H9 (cell line): ENCODE results near the gene CFAP43. TPM values are rescaled to one million over a fixed set of nuclear protein-coding genes. Genes with fewer than 3 reads are reported as not detected.

Experiments used
- DNase-seq: peaks from one replicate; pipeline ENCODE4 v3.0.0-alpha.2; 2017
- H2AFZ ChIP-seq: one replicate; pipeline ENCODE4 v1.6.1; 2013; ENCODE audit warnings: mild to moderate bottlenecking, low read length, control low read depth, moderate library complexity
- H2AK5ac ChIP-seq: 2 replicates; pipeline ENCODE4 v1.6.1; 2013; ENCODE audit warnings: low read length, control low read depth, mixed read lengths; ENCODE audit not compliant: insufficient read length
- H2BK120ac ChIP-seq: one replicate; pipeline ENCODE4 v1.6.1; 2013; ENCODE audit warnings: low read depth, mild to moderate bottlenecking, low read length, control low read depth, inconsistent platforms; ENCODE audit not compliant: poor library complexity, severe bottlenecking
- H2BK12ac ChIP-seq: 2 replicates; pipeline ENCODE4 v1.6.1; 2013; ENCODE audit warnings: low read length, control low read depth, mixed read lengths, low read depth; ENCODE audit not compliant: insufficient read length
- H2BK15ac ChIP-seq: 2 replicates; pipeline ENCODE4 v1.6.1; 2013; ENCODE audit warnings: low read depth, low read length, control low read depth
- H2BK20ac ChIP-seq: one replicate; pipeline ENCODE4 v1.6.1; 2013; ENCODE audit warnings: low read depth, mild to moderate bottlenecking, low read length, control low read depth, inconsistent platforms; ENCODE audit not compliant: poor library complexity, severe bottlenecking
- H2BK5ac ChIP-seq: 2 replicates; pipeline ENCODE4 v1.6.1; 2013; ENCODE audit warnings: low read length, control low read depth, mixed read lengths; ENCODE audit not compliant: insufficient read length
- H3K14ac ChIP-seq: 2 replicates; pipeline ENCODE4 v1.6.1; 2013; ENCODE audit warnings: low read length, control low read depth; ENCODE audit not compliant: insufficient read depth
- H3K18ac ChIP-seq: 2 replicates; pipeline ENCODE4 v1.6.1; 2013; ENCODE audit warnings: low read depth, mild to moderate bottlenecking, mixed read lengths, low read length, control low read depth; ENCODE audit not compliant: insufficient read length
- H3K23ac ChIP-seq: 2 replicates; pipeline ENCODE4 v1.6.1; 2013; ENCODE audit warnings: low read length, control low read depth, mixed read lengths, low read depth; ENCODE audit not compliant: insufficient read length
- H3K23me2 ChIP-seq: 2 replicates; pipeline ENCODE4 v1.6.1; 2013; ENCODE audit warnings: low read depth, mild to moderate bottlenecking, mixed read lengths, low read length, control low read depth; ENCODE audit not compliant: insufficient read length, poor library complexity, severe bottlenecking
- H3K27ac ChIP-seq: 2 replicates; pipeline ENCODE4 v1.5.1; 2013; ENCODE audit warnings: low read length, control low read depth, mixed read lengths, low read depth; ENCODE audit not compliant: insufficient read length
- H3K27me3 ChIP-seq: 2 replicates; pipeline ENCODE4 v1.6.1; 2013; ENCODE audit warnings: low read length, control low read depth, inconsistent platforms; ENCODE audit not compliant: insufficient read depth
- H3K4ac ChIP-seq: 2 replicates; pipeline ENCODE4 v1.6.1; 2013; ENCODE audit warnings: low read depth, mild to moderate bottlenecking, control low read depth, inconsistent platforms, low read length, moderate library complexity
- H3K4me1 ChIP-seq: 2 replicates; pipeline ENCODE4 v1.6.1; 2013; ENCODE audit warnings: low read length, control low read depth, inconsistent platforms; ENCODE audit not compliant: insufficient read depth
- H3K4me2 ChIP-seq: 2 replicates; pipeline ENCODE4 v1.6.1; 2013; ENCODE audit warnings: low read length, control low read depth, mixed read lengths; ENCODE audit not compliant: insufficient read length, insufficient read depth
- H3K56ac ChIP-seq: 2 replicates; pipeline ENCODE4 v1.6.1; 2013; ENCODE audit warnings: low read depth, mild to moderate bottlenecking, mixed read lengths, low read length, control low read depth; ENCODE audit not compliant: insufficient read length
- H3K79me1 ChIP-seq: 2 replicates; pipeline ENCODE4 v1.6.1; 2013; ENCODE audit warnings: low read depth, mild to moderate bottlenecking, moderate library complexity, low read length, control low read depth, inconsistent platforms; ENCODE audit not compliant: insufficient read depth, poor library complexity, severe bottlenecking
- H3K79me2 ChIP-seq: 2 replicates; pipeline ENCODE4 v1.6.1; 2013; ENCODE audit warnings: low read length, control low read depth, inconsistent platforms; ENCODE audit not compliant: insufficient read depth
- H3K9ac ChIP-seq: 2 replicates; pipeline ENCODE4 v1.6.1; 2013; ENCODE audit warnings: low read length, control low read depth, mixed read lengths; ENCODE audit not compliant: insufficient read length; ENCODE audit errors: extremely low read depth
- H3K9me3 ChIP-seq: one replicate; pipeline ENCODE4 v1.6.1; 2013; ENCODE audit warnings: low read depth, low read length, inconsistent platforms; ENCODE audit not compliant: control insufficient read depth
- H3T11ph ChIP-seq: one replicate; pipeline ENCODE4 v1.6.1; 2013; ENCODE audit warnings: mild to moderate bottlenecking, low read length, control low read depth, inconsistent platforms
- H4K20me1 ChIP-seq: one replicate; pipeline ENCODE4 v1.6.1; 2013; ENCODE audit not compliant: control insufficient read depth, insufficient read length, insufficient read depth
- H4K5ac ChIP-seq: 2 replicates; pipeline ENCODE4 v1.6.1; 2013; ENCODE audit warnings: low read depth, mild to moderate bottlenecking, mixed read lengths, low read length, control low read depth; ENCODE audit not compliant: insufficient read length
- H4K8ac ChIP-seq: replicated peaks from 2 replicates; pipeline ENCODE4 v1.6.1; 2013; ENCODE audit warnings: low read length, control low read depth, mixed read lengths, low read depth; ENCODE audit not compliant: insufficient read length
- H4K91ac ChIP-seq: 2 replicates; pipeline ENCODE4 v1.6.1; 2013; ENCODE audit warnings: low read depth, mild to moderate bottlenecking, moderate library complexity, mixed read lengths, low read length, control low read depth; ENCODE audit not compliant: insufficient read length
- H3K27ac Mint-ChIP-seq, 3 experiments: 2 replicates in 2 of 3; 3 replicates in 1 of 3; pipeline ENCODE4 v1.8.0; 2020 to 2021; ENCODE audit warnings: mixed read lengths in 3 of 3, mild to moderate bottlenecking in 1 of 3, moderate library complexity in 1 of 3
- H3K27me3 Mint-ChIP-seq: 2 replicates; pipeline ENCODE4 v1.8.0; 2021; ENCODE audit warnings: low read depth, mild to moderate bottlenecking, moderate library complexity, mixed read lengths
- H3K36me3 Mint-ChIP-seq, 3 experiments: 2 replicates in 2 of 3; 3 replicates in 1 of 3; pipeline ENCODE4 v1.8.0; 2020 to 2021; ENCODE audit warnings: low read depth in 3 of 3, mixed read lengths in 3 of 3; ENCODE audit not compliant: insufficient read depth in 1 of 3
- H3K4me1 Mint-ChIP-seq, 2 experiments: 2 replicates each; pipeline ENCODE4 v1.8.0; 2020; ENCODE audit warnings: mixed read lengths in 2 of 2
- H3K4me3 Mint-ChIP-seq, 2 experiments: 2 replicates in 1 of 2; 3 replicates in 1 of 2; pipeline ENCODE4 v1.8.0; 2020 to 2021; ENCODE audit warnings: mild to moderate bottlenecking in 2 of 2, mixed read lengths in 2 of 2, moderate library complexity in 1 of 2
- H3K9me3 Mint-ChIP-seq, 2 experiments: 2 replicates in 1 of 2; 3 replicates in 1 of 2; pipeline ENCODE4 v1.8.0; 2020; ENCODE audit warnings: mild to moderate bottlenecking in 2 of 2, mixed read lengths in 2 of 2, moderate library complexity in 1 of 2
- WGBS: extraction: QIAGEN DNeasy Blood & Tissue Kit; methylation state at CpG from one replicate; pipeline ENCODE4 v1.1.7; 2013; ENCODE audit warnings: missing lambda C conversion rate, low lambda C conversion rate, mixed read lengths; ENCODE audit not compliant: insufficient read length; ENCODE audit errors: extremely low coverage; 5-methylcytosine and 5-hydroxymethylcytosine counted together
- total RNA-seq: library from RNA; stranded (reverse); gene quantifications from 2 replicates; pipeline ENCODE4 v1.2.1, GENCODE V29; 2021
- TF ChIP-seq, protein P1 (sequence below): fragments of 200-600 bp; sonication (generic); conservative IDR thresholded peaks from 3 replicates; pipeline ENCODE4 v1.8.0; 2021; ENCODE audit warnings: antibody characterized with exemption, mild to moderate bottlenecking

CFAP43 gene
- total RNA-seq, 1 experiment from 2014 or later, result 0.26 TPM

DNA sequence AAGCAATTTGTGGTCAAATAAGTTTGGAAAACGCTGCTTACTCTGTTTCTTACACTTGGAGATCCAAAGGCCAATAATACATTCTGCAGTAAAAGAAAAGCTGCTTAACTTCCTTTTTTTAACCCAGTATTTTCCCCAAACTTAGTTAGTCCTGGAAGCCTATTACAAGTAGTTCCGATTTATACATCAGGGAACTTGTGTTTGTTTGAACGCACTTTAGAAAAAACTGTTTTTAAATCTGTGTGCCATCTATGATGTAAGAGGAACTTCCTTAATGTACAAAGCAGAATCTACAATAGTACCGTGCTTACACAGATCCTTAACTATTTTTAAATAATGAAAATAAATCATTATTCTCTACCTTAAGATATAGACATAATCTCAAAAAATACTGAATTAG is 87.2 kb downstream of the CFAP43 start:
- no peak overlapping the region for H4K5ac ChIP-seq
- no peaks in the 10 kb centered on the region for H3K27me3 Mint-ChIP-seq

More for the DNA sequence above, 87.2 kb downstream of the CFAP43 start:
- H3K36me3 Mint-ChIP-seq, result no peaks in the 10 kb centered on the region
- no peak overlapping the region for H3K4me3 Mint-ChIP-seq
- no peak for DNase-seq
- H3K23ac ChIP-seq, result no peak overlapping the region
- no peak overlapping the region for H2BK15ac ChIP-seq
- H2BK120ac ChIP-seq, result no peak overlapping the region
- no peak overlapping the region for H2AK5ac ChIP-seq
- H3K9me3 ChIP-seq, result no peaks in the 10 kb centered on the region
- TF ChIP-seq, protein P1, sequence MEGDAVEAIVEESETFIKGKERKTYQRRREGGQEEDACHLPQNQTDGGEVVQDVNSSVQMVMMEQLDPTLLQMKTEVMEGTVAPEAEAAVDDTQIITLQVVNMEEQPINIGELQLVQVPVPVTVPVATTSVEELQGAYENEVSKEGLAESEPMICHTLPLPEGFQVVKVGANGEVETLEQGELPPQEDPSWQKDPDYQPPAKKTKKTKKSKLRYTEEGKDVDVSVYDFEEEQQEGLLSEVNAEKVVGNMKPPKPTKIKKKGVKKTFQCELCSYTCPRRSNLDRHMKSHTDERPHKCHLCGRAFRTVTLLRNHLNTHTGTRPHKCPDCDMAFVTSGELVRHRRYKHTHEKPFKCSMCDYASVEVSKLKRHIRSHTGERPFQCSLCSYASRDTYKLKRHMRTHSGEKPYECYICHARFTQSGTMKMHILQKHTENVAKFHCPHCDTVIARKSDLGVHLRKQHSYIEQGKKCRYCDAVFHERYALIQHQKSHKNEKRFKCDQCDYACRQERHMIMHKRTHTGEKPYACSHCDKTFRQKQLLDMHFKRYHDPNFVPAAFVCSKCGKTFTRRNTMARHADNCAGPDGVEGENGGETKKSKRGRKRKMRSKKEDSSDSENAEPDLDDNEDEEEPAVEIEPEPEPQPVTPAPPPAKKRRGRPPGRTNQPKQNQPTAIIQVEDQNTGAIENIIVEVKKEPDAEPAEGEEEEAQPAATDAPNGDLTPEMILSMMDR, result no peak
- no peak overlapping the region for H2BK5ac ChIP-seq
- peaks cover 24 to 28% of the 10 kb centered on the region in 2 experiments for H3K4me1 Mint-ChIP-seq
- no peaks in the 10 kb centered on the region for H4K20me1 ChIP-seq
- H2BK12ac ChIP-seq, result no peak overlapping the region
- no peaks in the 10 kb centered on the region; the same call in 1 of the 2 replicates for H3K27me3 ChIP-seq
- H3K79me1 ChIP-seq, result no peaks in the 10 kb centered on the region
- no peaks in the 10 kb centered on the region for H3K79me2 ChIP-seq
- H3K18ac ChIP-seq, result no peak overlapping the region
- no peak overlapping the region for H3K27ac ChIP-seq
- no peak overlapping the region for H3K56ac ChIP-seq
- H3K4me1 ChIP-seq, result peaks cover 3% of the 10 kb centered on the region; the same call in 1 of the 2 replicates
- H2AFZ ChIP-seq, result no peak overlapping the region
- H3K14ac ChIP-seq, result no peak overlapping the region
- no peak overlapping the region for H2BK20ac ChIP-seq
- H3K23me2 ChIP-seq, result no peaks in the 10 kb centered on the region
- H3K27ac Mint-ChIP-seq, result no peak overlapping the region
- H3K9me3 Mint-ChIP-seq, result no peaks in the 10 kb centered on the region
- no peak overlapping the region for H3K9ac ChIP-seq
- H3K4me2 ChIP-seq, result no peak overlapping the region
- WGBS, result no CpG with 5 or more reads among the region's 4 CpGs
- no peak overlapping the region for H4K91ac ChIP-seq
- H4K8ac ChIP-seq, result no peak overlapping the region
- no peak overlapping the region for H3T11ph ChIP-seq
- no peak overlapping the region for H3K4ac ChIP-seq
